Measurements from ENCODE around the gene PLXNB3. TPM values are rescaled to one million over a fixed set of nuclear protein-coding genes. Genes with fewer than 3 reads are reported as not detected.
A peak's percentile ranks its signal among the peaks of the same experiment; 100 is the strongest.

The PLXNB3 gene
- total RNA-seq, 3 donors from 2014 or later, result 12.3 to 17.9 (median 13.4) TPM

DNA sequence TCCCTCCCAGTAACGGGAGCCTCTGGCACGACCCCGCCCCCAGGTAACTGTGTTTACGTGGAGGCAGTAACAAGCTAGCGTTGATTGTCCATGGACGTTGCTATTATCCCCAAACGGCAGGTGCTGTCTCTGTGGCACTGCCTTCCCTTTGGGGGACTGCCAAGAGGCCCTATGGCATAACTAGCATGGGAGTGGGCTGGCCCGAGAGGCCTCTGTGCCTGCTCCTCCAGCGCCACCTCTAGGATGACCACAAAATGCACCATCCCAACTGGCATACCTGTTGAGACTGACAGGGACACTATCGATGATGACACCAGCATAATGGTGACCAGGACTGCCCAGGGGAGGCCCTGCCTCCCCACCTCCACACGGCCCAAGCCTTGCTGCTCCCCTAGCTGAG is 18.3 kb downstream of the PLXNB3 start:
- TF ChIP-seq CTCF (IDR thresholded peaks at IDR 0.05) (no peak), POLR2AphosphoS5 (IDR thresholded peaks at IDR 0.05) (no peak), POLR2A (IDR thresholded peaks at IDR 0.05) (no peak)
- Histone ChIP-seq H3K36me3 (no peaks in the 10 kb centered on the region), H3K27me3 (peaks cover 0 to 68% of the 10 kb centered on the region in 2 donors), H3K9me3 (no peaks in the 10 kb centered on the region), H3K4me3 (no peak overlapping the region), H3K4me1 (no peaks in the 10 kb centered on the region), H3K27ac (no peak overlapping the region)
- peak in 1 of 2 donors; percentile 45 for DNase-seq (ENCODE audit: low spot score in 2 of 2)
- intact Hi-C loops (cut with DNase I; ENCODE audit: low total_unique reads), result no loop called here

- Histone ChIP-seq H3K4me3 (no peak overlapping the region), H3K27ac (no peak overlapping the region), H3K27me3 (peaks cover 0 to 68% of the 10 kb centered on the region in 2 donors), H3K36me3 (no peaks in the 10 kb centered on the region), H3K9me3 (no peaks in the 10 kb centered on the region), H3K4me1 (no peaks in the 10 kb centered on the region)
- TF ChIP-seq POLR2A (IDR thresholded peaks at IDR 0.05) (no peak), CTCF (IDR thresholded peaks at IDR 0.05) (no peak), POLR2AphosphoS5 (IDR thresholded peaks at IDR 0.05) (no peak)
- DNase-seq (ENCODE audit: low spot score in 2 of 2), result no peak
- intact Hi-C loops (cut with DNase I; ENCODE audit: low total_unique reads), result no loop called here
Observed at GRCh38 chrX:153782871-153783270, 18.8 kb downstream of the PLXNB3 start.

- Histone ChIP-seq H3K36me3 (no peaks in the 10 kb centered on the region), H3K27me3 (peaks cover 0 to 68% of the 10 kb centered on the region in 2 donors), H3K9me3 (no peaks in the 10 kb centered on the region), H3K27ac (no peak overlapping the region), H3K4me1 (no peaks in the 10 kb centered on the region), H3K4me3 (no peak overlapping the region)
- no peak for TF ChIP-seq CTCF (IDR thresholded peaks at IDR 0.05)
- TF ChIP-seq POLR2AphosphoS5 (IDR thresholded peaks at IDR 0.05), result no peak
- TF ChIP-seq POLR2A (IDR thresholded peaks at IDR 0.05), result no peak
- intact Hi-C loops (cut with DNase I; ENCODE audit: low total_unique reads), result no loop called here
- DNase-seq (ENCODE audit: low spot score in 2 of 2), result no peak
Observed at GRCh38 chrX:153783378-153784013, 19.4 kb downstream of the PLXNB3 start.

GRCh38 chrX:153784325-153784967 is 20.4 kb downstream of the PLXNB3 start:
- no peak for TF ChIP-seq CTCF (IDR thresholded peaks at IDR 0.05)
- TF ChIP-seq POLR2A (IDR thresholded peaks at IDR 0.05), result no peak
- no peak for TF ChIP-seq POLR2AphosphoS5 (IDR thresholded peaks at IDR 0.05)
- Histone ChIP-seq H3K9me3 (no peaks in the 10 kb centered on the region), H3K27me3 (peaks cover 0 to 63% of the 10 kb centered on the region in 2 donors), H3K27ac (no peak overlapping the region), H3K4me3 (no peak overlapping the region), H3K36me3 (no peaks in the 10 kb centered on the region), H3K4me1 (no peaks in the 10 kb centered on the region)
- intact Hi-C loops (cut with DNase I; ENCODE audit: low total_unique reads), result no loop called here
- DNase-seq (ENCODE audit: low spot score in 2 of 2), result no peak

DNA sequence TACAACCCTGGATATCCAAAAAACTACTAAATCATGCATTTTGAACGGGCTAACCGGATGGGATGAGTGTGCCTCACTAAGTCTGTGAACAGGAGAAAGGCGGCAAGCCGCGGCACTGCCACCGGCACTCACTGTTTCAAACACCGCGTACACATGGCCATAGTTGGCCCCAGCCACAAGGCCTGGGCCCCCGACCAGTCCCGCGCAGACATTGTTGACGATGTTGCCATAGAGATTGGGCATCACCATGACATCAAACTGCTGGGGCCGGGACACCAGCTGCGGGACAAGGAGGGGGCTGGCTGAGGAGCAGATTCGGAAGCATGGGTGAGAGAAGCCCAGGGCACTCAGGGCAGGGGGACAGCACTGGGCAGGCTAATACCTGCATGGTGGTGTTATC is 22.6 kb downstream of the PLXNB3 start:
- TF ChIP-seq POLR2AphosphoS5 (IDR thresholded peaks at IDR 0.05), result no peak
- TF ChIP-seq POLR2A (IDR thresholded peaks at IDR 0.05), result no peak
- no peak for TF ChIP-seq CTCF (IDR thresholded peaks at IDR 0.05)
- Histone ChIP-seq H3K4me1 (no peaks in the 10 kb centered on the region), H3K9me3 (no peaks in the 10 kb centered on the region), H3K27ac (no peak overlapping the region), H3K27me3 (peaks cover 0 to 60% of the 10 kb centered on the region in 2 donors), H3K36me3 (no peaks in the 10 kb centered on the region), H3K4me3 (no peak overlapping the region)
- no peak for DNase-seq (ENCODE audit: low spot score in 2 of 2)
- intact Hi-C loops (cut with DNase I; ENCODE audit: low total_unique reads), result no loop called here
